H9 (cell line): ENCODE results near the gene STARD3NL. TPM values are rescaled to one million over a fixed set of nuclear protein-coding genes. Genes with fewer than 3 reads are reported as not detected.

Experiments used
- DNase-seq: peaks from one replicate; pipeline ENCODE4 v3.0.0-alpha.2; 2017
- H2AFZ ChIP-seq: one replicate; pipeline ENCODE4 v1.6.1; 2013; ENCODE audit warnings: mild to moderate bottlenecking, low read length, control low read depth, moderate library complexity
- H2AK5ac ChIP-seq: 2 replicates; pipeline ENCODE4 v1.6.1; 2013; ENCODE audit warnings: low read length, control low read depth, mixed read lengths; ENCODE audit not compliant: insufficient read length
- H2BK120ac ChIP-seq: one replicate; pipeline ENCODE4 v1.6.1; 2013; ENCODE audit warnings: low read depth, mild to moderate bottlenecking, low read length, control low read depth, inconsistent platforms; ENCODE audit not compliant: poor library complexity, severe bottlenecking
- H2BK12ac ChIP-seq: 2 replicates; pipeline ENCODE4 v1.6.1; 2013; ENCODE audit warnings: low read length, control low read depth, mixed read lengths, low read depth; ENCODE audit not compliant: insufficient read length
- H2BK15ac ChIP-seq: 2 replicates; pipeline ENCODE4 v1.6.1; 2013; ENCODE audit warnings: low read depth, low read length, control low read depth
- H2BK20ac ChIP-seq: one replicate; pipeline ENCODE4 v1.6.1; 2013; ENCODE audit warnings: low read depth, mild to moderate bottlenecking, low read length, control low read depth, inconsistent platforms; ENCODE audit not compliant: poor library complexity, severe bottlenecking
- H2BK5ac ChIP-seq: 2 replicates; pipeline ENCODE4 v1.6.1; 2013; ENCODE audit warnings: low read length, control low read depth, mixed read lengths; ENCODE audit not compliant: insufficient read length
- H3K14ac ChIP-seq: 2 replicates; pipeline ENCODE4 v1.6.1; 2013; ENCODE audit warnings: low read length, control low read depth; ENCODE audit not compliant: insufficient read depth
- H3K18ac ChIP-seq: 2 replicates; pipeline ENCODE4 v1.6.1; 2013; ENCODE audit warnings: low read depth, mild to moderate bottlenecking, mixed read lengths, low read length, control low read depth; ENCODE audit not compliant: insufficient read length
- H3K23ac ChIP-seq: 2 replicates; pipeline ENCODE4 v1.6.1; 2013; ENCODE audit warnings: low read length, control low read depth, mixed read lengths, low read depth; ENCODE audit not compliant: insufficient read length
- H3K23me2 ChIP-seq: 2 replicates; pipeline ENCODE4 v1.6.1; 2013; ENCODE audit warnings: low read depth, mild to moderate bottlenecking, mixed read lengths, low read length, control low read depth; ENCODE audit not compliant: insufficient read length, poor library complexity, severe bottlenecking
- H3K27ac ChIP-seq: 2 replicates; pipeline ENCODE4 v1.5.1; 2013; ENCODE audit warnings: low read length, control low read depth, mixed read lengths, low read depth; ENCODE audit not compliant: insufficient read length
- H3K27me3 ChIP-seq: 2 replicates; pipeline ENCODE4 v1.6.1; 2013; ENCODE audit warnings: low read length, control low read depth, inconsistent platforms; ENCODE audit not compliant: insufficient read depth
- H3K4ac ChIP-seq: 2 replicates; pipeline ENCODE4 v1.6.1; 2013; ENCODE audit warnings: low read depth, mild to moderate bottlenecking, control low read depth, inconsistent platforms, low read length, moderate library complexity
- H3K4me1 ChIP-seq: 2 replicates; pipeline ENCODE4 v1.6.1; 2013; ENCODE audit warnings: low read length, control low read depth, inconsistent platforms; ENCODE audit not compliant: insufficient read depth
- H3K4me2 ChIP-seq: 2 replicates; pipeline ENCODE4 v1.6.1; 2013; ENCODE audit warnings: low read length, control low read depth, mixed read lengths; ENCODE audit not compliant: insufficient read length, insufficient read depth
- H3K56ac ChIP-seq: 2 replicates; pipeline ENCODE4 v1.6.1; 2013; ENCODE audit warnings: low read depth, mild to moderate bottlenecking, mixed read lengths, low read length, control low read depth; ENCODE audit not compliant: insufficient read length
- H3K79me1 ChIP-seq: 2 replicates; pipeline ENCODE4 v1.6.1; 2013; ENCODE audit warnings: low read depth, mild to moderate bottlenecking, moderate library complexity, low read length, control low read depth, inconsistent platforms; ENCODE audit not compliant: insufficient read depth, poor library complexity, severe bottlenecking
- H3K79me2 ChIP-seq: 2 replicates; pipeline ENCODE4 v1.6.1; 2013; ENCODE audit warnings: low read length, control low read depth, inconsistent platforms; ENCODE audit not compliant: insufficient read depth
- H3K9ac ChIP-seq: 2 replicates; pipeline ENCODE4 v1.6.1; 2013; ENCODE audit warnings: low read length, control low read depth, mixed read lengths; ENCODE audit not compliant: insufficient read length; ENCODE audit errors: extremely low read depth
- H3K9me3 ChIP-seq: one replicate; pipeline ENCODE4 v1.6.1; 2013; ENCODE audit warnings: low read depth, low read length, inconsistent platforms; ENCODE audit not compliant: control insufficient read depth
- H3T11ph ChIP-seq: one replicate; pipeline ENCODE4 v1.6.1; 2013; ENCODE audit warnings: mild to moderate bottlenecking, low read length, control low read depth, inconsistent platforms
- H4K20me1 ChIP-seq: one replicate; pipeline ENCODE4 v1.6.1; 2013; ENCODE audit not compliant: control insufficient read depth, insufficient read length, insufficient read depth
- H4K5ac ChIP-seq: 2 replicates; pipeline ENCODE4 v1.6.1; 2013; ENCODE audit warnings: low read depth, mild to moderate bottlenecking, mixed read lengths, low read length, control low read depth; ENCODE audit not compliant: insufficient read length
- H4K8ac ChIP-seq: replicated peaks from 2 replicates; pipeline ENCODE4 v1.6.1; 2013; ENCODE audit warnings: low read length, control low read depth, mixed read lengths, low read depth; ENCODE audit not compliant: insufficient read length
- H4K91ac ChIP-seq: 2 replicates; pipeline ENCODE4 v1.6.1; 2013; ENCODE audit warnings: low read depth, mild to moderate bottlenecking, moderate library complexity, mixed read lengths, low read length, control low read depth; ENCODE audit not compliant: insufficient read length
- H3K27ac Mint-ChIP-seq, 3 experiments: 2 replicates in 2 of 3; 3 replicates in 1 of 3; pipeline ENCODE4 v1.8.0; 2020 to 2021; ENCODE audit warnings: mixed read lengths in 3 of 3, mild to moderate bottlenecking in 1 of 3, moderate library complexity in 1 of 3
- H3K27me3 Mint-ChIP-seq: 2 replicates; pipeline ENCODE4 v1.8.0; 2021; ENCODE audit warnings: low read depth, mild to moderate bottlenecking, moderate library complexity, mixed read lengths
- H3K36me3 Mint-ChIP-seq, 3 experiments: 2 replicates in 2 of 3; 3 replicates in 1 of 3; pipeline ENCODE4 v1.8.0; 2020 to 2021; ENCODE audit warnings: low read depth in 3 of 3, mixed read lengths in 3 of 3; ENCODE audit not compliant: insufficient read depth in 1 of 3
- H3K4me1 Mint-ChIP-seq, 2 experiments: 2 replicates each; pipeline ENCODE4 v1.8.0; 2020; ENCODE audit warnings: mixed read lengths in 2 of 2
- H3K4me3 Mint-ChIP-seq, 2 experiments: 2 replicates in 1 of 2; 3 replicates in 1 of 2; pipeline ENCODE4 v1.8.0; 2020 to 2021; ENCODE audit warnings: mild to moderate bottlenecking in 2 of 2, mixed read lengths in 2 of 2, moderate library complexity in 1 of 2
- H3K9me3 Mint-ChIP-seq, 2 experiments: 2 replicates in 1 of 2; 3 replicates in 1 of 2; pipeline ENCODE4 v1.8.0; 2020; ENCODE audit warnings: mild to moderate bottlenecking in 2 of 2, mixed read lengths in 2 of 2, moderate library complexity in 1 of 2
- WGBS: extraction: QIAGEN DNeasy Blood & Tissue Kit; methylation state at CpG from one replicate; pipeline ENCODE4 v1.1.7; 2013; ENCODE audit warnings: missing lambda C conversion rate, low lambda C conversion rate, mixed read lengths; ENCODE audit not compliant: insufficient read length; ENCODE audit errors: extremely low coverage; 5-methylcytosine and 5-hydroxymethylcytosine counted together
- total RNA-seq: library from RNA; stranded (reverse); gene quantifications from 2 replicates; pipeline ENCODE4 v1.2.1, GENCODE V29; 2021
- TF ChIP-seq, protein P1 (sequence below): fragments of 200-600 bp; sonication (generic); conservative IDR thresholded peaks from 3 replicates; pipeline ENCODE4 v1.8.0; 2021; ENCODE audit warnings: antibody characterized with exemption, mild to moderate bottlenecking

The STARD3NL gene
- total RNA-seq, 1 experiment from 2014 or later = 36.5 TPM

- H2AK5ac ChIP-seq = no peak overlapping the region
- no peak overlapping the region for H3K4ac ChIP-seq
- peak overlapping the region; percentile 8 for H3K4me2 ChIP-seq
- H3K79me1 ChIP-seq = peaks cover 3% of the 10 kb centered on the region
- H3K18ac ChIP-seq = no peak overlapping the region
- Mint-ChIP-seq H3K27ac (peak overlapping the region; percentile 9 to 81 (median 43); a peak in 5 of 7 replicates), H3K4me1 (peaks cover 38 to 47% of the 10 kb centered on the region in 2 experiments), H3K4me3 (peak overlapping the region in 1 of 2 experiments; percentile 39; a peak in 2 of 5 replicates), H3K27me3 (no peaks in the 10 kb centered on the region), H3K36me3 (peaks cover 9 to 17% (median 14%) of the 10 kb centered on the region in 3 experiments; a peak in 6 of 7 replicates), H3K9me3 (peaks cover 0 to 8% of the 10 kb centered on the region in 2 experiments; a peak in 4 of 5 replicates)
- TF ChIP-seq, protein P1, sequence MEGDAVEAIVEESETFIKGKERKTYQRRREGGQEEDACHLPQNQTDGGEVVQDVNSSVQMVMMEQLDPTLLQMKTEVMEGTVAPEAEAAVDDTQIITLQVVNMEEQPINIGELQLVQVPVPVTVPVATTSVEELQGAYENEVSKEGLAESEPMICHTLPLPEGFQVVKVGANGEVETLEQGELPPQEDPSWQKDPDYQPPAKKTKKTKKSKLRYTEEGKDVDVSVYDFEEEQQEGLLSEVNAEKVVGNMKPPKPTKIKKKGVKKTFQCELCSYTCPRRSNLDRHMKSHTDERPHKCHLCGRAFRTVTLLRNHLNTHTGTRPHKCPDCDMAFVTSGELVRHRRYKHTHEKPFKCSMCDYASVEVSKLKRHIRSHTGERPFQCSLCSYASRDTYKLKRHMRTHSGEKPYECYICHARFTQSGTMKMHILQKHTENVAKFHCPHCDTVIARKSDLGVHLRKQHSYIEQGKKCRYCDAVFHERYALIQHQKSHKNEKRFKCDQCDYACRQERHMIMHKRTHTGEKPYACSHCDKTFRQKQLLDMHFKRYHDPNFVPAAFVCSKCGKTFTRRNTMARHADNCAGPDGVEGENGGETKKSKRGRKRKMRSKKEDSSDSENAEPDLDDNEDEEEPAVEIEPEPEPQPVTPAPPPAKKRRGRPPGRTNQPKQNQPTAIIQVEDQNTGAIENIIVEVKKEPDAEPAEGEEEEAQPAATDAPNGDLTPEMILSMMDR = no peak
- no peak for DNase-seq
- H4K5ac ChIP-seq = no peak overlapping the region
- H3K79me2 ChIP-seq = peaks cover 4% of the 10 kb centered on the region; the same call in 1 of the 2 replicates
- H3T11ph ChIP-seq = no peak overlapping the region
- no peak overlapping the region for H4K8ac ChIP-seq
- H2BK20ac ChIP-seq = peak overlapping the region; percentile 32
- no peaks in the 10 kb centered on the region for H3K9me3 ChIP-seq
- H3K23ac ChIP-seq = no peak overlapping the region
- no peak overlapping the region for H2BK15ac ChIP-seq
- no peak overlapping the region for H3K56ac ChIP-seq
- no peak overlapping the region for H3K27ac ChIP-seq
- peaks cover 14% of the 10 kb centered on the region for H3K4me1 ChIP-seq
- no peak overlapping the region for H4K91ac ChIP-seq
- H3K9ac ChIP-seq = no peak overlapping the region
- H3K27me3 ChIP-seq = no peaks in the 10 kb centered on the region
- H2BK5ac ChIP-seq = no peak overlapping the region
- no peak overlapping the region for H2AFZ ChIP-seq
- no peaks in the 10 kb centered on the region for H4K20me1 ChIP-seq
- H3K14ac ChIP-seq = no peak overlapping the region; the same call in 1 of the 2 replicates
- H2BK120ac ChIP-seq = no peak overlapping the region
- no peaks in the 10 kb centered on the region for H3K23me2 ChIP-seq
- no peak overlapping the region for H2BK12ac ChIP-seq
- no CpG with 5 or more reads among the region's 7 CpGs for WGBS
These were observed 9.9 kb downstream of the STARD3NL start for GRCh38 chr7:38187794-38188440.
